ENCODE data around the gene SKP1. TPM values are rescaled to one million over a fixed set of nuclear protein-coding genes. Genes with fewer than 3 reads are reported as not detected.
A peak's percentile ranks its signal among the peaks of the same experiment; 100 is the strongest.

The SKP1 gene
- total RNA-seq, 1 experiment from 2014 or later = 245 TPM

DNA sequence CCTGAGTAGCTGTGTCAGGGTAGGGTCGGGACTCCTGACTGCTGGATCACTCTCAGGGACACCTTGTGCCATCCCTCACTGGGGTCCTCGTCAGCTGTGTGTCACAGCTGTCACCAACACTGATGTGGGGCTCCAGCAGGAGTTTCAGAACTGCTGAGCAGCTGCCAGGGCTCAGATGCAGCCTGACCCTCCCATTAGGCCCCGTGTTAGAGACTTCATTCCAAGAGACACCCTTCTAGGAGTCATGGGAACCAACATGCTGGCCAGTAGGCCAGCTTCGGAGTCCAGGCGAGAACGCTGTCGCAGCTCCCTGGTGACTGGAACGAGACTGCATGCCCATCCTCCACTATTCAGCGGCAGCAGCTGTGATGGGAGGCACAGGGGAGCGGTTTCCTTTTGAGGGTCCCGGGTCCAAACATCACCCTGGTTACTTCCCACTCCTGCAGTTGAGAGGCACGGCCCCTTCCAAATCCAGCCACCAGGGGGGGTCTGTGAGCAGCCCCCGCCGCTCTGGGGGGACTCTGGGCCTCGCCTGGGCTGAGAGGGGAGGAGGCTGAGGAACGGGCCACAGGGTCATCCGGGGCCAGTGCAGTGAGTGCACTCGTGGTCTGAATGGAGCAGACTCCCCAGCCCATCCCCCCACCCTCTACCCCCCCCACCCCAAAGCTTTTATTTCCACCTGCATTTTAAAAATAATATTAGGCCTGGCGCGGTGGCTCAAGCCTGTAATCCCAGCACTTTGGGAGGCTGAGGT lies 74.9 kb downstream of the SKP1 start:
- peak overlapping the region; percentile 78 for H2AFZ ChIP-seq (ENCODE audit: low read depth, low read length, poor library complexity, severe bottlenecking)
- ChIA-PET POLR2A (no interaction called here), CTCF (interaction anchor here (0.9 to 3.9 kb wide), 6 partner anchors 10 to 485 kb away, joined by 3 to 14 read pairs (median 5); no protein-coding TSS in a partner anchor), RAD21 (ENCODE audit: low non-redundant PET in 1 of 2, low total read pairs in 2 of 2, uncharacterized antibody in 2 of 2, unreplicated experiment in 2 of 2) (no interaction called here)
- peaks cover 0 to 13% of the 10 kb centered on the region in 2 experiments; a peak in 1 of 4 replicates for H3K4me1 ChIP-seq (ENCODE audit: control insufficient read depth in 1 of 2, insufficient read depth in 2 of 2, low read length in 2 of 2)
- intact Hi-C loops (cut with micrococcal nuclease) = loop anchor here (2.0 to 5.0 kb wide), 3 partner anchors 45 to 185 kb away; no protein-coding TSS in a partner anchor
- H3K9ac ChIP-seq (ENCODE audit: low read length) = no peak overlapping the region
- H4K20me1 ChIP-seq (ENCODE audit: insufficient read depth) = no peaks in the 10 kb centered on the region
- H3K4me3 ChIP-seq (replicated peaks in 1 of 2; ENCODE audit: low read depth in 1 of 2, low read length in 2 of 2) = no peak overlapping the region
- H3K79me2 ChIP-seq (ENCODE audit: insufficient read depth, low read length) = no peaks in the 10 kb centered on the region
- H3K9me2 ChIP-seq (ENCODE audit: insufficient read depth) = no peaks in the 10 kb centered on the region
- no peaks in the 10 kb centered on the region for H3K9me3 ChIP-seq (ENCODE audit: control insufficient read depth in 1 of 2, insufficient read depth in 1 of 2, low read depth in 1 of 2, low read length in 2 of 2)
- H3K4me2 ChIP-seq (ENCODE audit: low read length) = no peak overlapping the region
- DNase-seq (ENCODE audit: low read depth, low spot score) (peak; percentile 21), ATAC-seq (peak; percentile 98)
- H3K36me3 ChIP-seq (ENCODE audit: control insufficient read depth in 1 of 2, insufficient read depth in 2 of 2, low read length in 2 of 2) = no peaks in the 10 kb centered on the region
- H3K27ac ChIP-seq (ENCODE audit: low read depth, low read length) = no peak overlapping the region
- H3K27me3 ChIP-seq (ENCODE audit: insufficient read depth, low read length) = no peaks in the 10 kb centered on the region
- no TSS peak for BruUV-seq (replicated peaks)
- no peak for TF ChIP-seq POLR2AphosphoS5 (IDR thresholded peaks at IDR 0.05; ENCODE audit: low read depth, low read length)
- TF ChIP-seq CBX3 (IDR thresholded peaks at IDR 0.05; ENCODE audit: low read depth) = no peak
- TF ChIP-seq, protein P1, sequence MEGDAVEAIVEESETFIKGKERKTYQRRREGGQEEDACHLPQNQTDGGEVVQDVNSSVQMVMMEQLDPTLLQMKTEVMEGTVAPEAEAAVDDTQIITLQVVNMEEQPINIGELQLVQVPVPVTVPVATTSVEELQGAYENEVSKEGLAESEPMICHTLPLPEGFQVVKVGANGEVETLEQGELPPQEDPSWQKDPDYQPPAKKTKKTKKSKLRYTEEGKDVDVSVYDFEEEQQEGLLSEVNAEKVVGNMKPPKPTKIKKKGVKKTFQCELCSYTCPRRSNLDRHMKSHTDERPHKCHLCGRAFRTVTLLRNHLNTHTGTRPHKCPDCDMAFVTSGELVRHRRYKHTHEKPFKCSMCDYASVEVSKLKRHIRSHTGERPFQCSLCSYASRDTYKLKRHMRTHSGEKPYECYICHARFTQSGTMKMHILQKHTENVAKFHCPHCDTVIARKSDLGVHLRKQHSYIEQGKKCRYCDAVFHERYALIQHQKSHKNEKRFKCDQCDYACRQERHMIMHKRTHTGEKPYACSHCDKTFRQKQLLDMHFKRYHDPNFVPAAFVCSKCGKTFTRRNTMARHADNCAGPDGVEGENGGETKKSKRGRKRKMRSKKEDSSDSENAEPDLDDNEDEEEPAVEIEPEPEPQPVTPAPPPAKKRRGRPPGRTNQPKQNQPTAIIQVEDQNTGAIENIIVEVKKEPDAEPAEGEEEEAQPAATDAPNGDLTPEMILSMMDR (IDR thresholded peaks at IDR 0.05 in 2 of 3, conservative IDR thresholded peaks at IDR 0.05 in 1 of 3; ENCODE audit: borderline replicate concordance in 1 of 3, insufficient read depth in 1 of 3, low read depth in 2 of 3, low read length in 2 of 3) = peak; percentile 79 to 97 (median 88)
- peak; percentile 35 for TF ChIP-seq YY1 (IDR thresholded peaks at IDR 0.05; ENCODE audit: extremely low read depth, insufficient replicate concordance, low read depth, low read length)
- peak; percentile 74 for TF ChIP-seq RAD21 (IDR thresholded peaks at IDR 0.05; ENCODE audit: low read depth)
